Measurements from ENCODE around the gene SEPTIN12.

Gene SEPTIN12

DNA sequence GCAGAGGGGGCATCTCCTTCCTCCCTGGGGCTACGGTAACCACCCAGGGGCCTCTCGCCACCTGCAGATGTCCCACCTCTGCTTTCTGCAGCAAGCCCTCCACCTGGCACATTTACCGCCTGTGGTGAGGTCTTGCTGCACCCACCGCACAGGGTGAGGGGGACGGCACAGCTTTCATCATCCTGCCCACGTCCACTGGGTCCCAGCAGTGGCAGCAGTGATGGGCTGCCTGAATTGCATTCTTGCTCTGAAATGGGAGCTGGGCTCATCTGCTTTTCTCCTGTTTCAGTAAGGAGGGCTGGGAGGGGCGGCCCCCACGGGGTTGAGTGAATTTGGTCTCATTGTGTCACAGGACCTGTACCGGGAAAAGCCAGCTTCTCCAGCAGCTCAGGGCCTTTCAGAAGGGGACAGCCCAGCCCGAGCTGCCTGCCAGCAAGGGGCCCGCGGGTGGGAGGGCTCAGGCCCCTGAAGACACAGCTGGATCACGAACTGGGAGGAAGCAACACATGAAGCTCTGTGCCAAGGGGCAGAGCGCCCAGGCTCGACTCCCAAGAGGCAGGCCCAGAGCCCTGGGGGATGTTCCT, 41.1 kb downstream of the SEPTIN12 start:
- Histone ChIP-seq H3K27ac (ENCODE audit: low read depth, low read length, poor library complexity, severe bottlenecking) (no peak overlapping the region), H3K4me3 (ENCODE audit: low read depth, low read length, poor library complexity, severe bottlenecking) (no peak overlapping the region), H3K79me2 (ENCODE audit: insufficient read depth, low read length) (no peaks in the 10 kb centered on the region), H3F3A (ENCODE audit: insufficient read depth, low read length) (no peaks in the 10 kb centered on the region), H3K9ac (ENCODE audit: low read length) (no peak overlapping the region), H3K36me3 (ENCODE audit: insufficient read depth, low read length) (peaks cover 24% of the 10 kb centered on the region), H3K27me3 (ENCODE audit: insufficient read depth, low read length) (no peaks in the 10 kb centered on the region), H3K4me1 (ENCODE audit: insufficient read depth, low read length, severe bottlenecking) (peaks cover 19% of the 10 kb centered on the region), H3K4me2 (ENCODE audit: low read length) (no peak overlapping the region), H3K9me2 (ENCODE audit: low read depth, low read length) (no peaks in the 10 kb centered on the region), H3K9me3 (ENCODE audit: low read length) (no peaks in the 10 kb centered on the region), H2AFZ (ENCODE audit: low read length) (no peak overlapping the region), H4K20me1 (ENCODE audit: insufficient read depth, low read length) (no peaks in the 10 kb centered on the region)
- TF ChIP-seq, protein P1, sequence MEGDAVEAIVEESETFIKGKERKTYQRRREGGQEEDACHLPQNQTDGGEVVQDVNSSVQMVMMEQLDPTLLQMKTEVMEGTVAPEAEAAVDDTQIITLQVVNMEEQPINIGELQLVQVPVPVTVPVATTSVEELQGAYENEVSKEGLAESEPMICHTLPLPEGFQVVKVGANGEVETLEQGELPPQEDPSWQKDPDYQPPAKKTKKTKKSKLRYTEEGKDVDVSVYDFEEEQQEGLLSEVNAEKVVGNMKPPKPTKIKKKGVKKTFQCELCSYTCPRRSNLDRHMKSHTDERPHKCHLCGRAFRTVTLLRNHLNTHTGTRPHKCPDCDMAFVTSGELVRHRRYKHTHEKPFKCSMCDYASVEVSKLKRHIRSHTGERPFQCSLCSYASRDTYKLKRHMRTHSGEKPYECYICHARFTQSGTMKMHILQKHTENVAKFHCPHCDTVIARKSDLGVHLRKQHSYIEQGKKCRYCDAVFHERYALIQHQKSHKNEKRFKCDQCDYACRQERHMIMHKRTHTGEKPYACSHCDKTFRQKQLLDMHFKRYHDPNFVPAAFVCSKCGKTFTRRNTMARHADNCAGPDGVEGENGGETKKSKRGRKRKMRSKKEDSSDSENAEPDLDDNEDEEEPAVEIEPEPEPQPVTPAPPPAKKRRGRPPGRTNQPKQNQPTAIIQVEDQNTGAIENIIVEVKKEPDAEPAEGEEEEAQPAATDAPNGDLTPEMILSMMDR (IDR thresholded peaks at IDR 0.05; ENCODE audit: low read length), result no peak
- no peak for TF ChIP-seq EZH2 (IDR thresholded peaks at IDR 0.05; ENCODE audit: borderline replicate concordance, low read length)

DNA sequence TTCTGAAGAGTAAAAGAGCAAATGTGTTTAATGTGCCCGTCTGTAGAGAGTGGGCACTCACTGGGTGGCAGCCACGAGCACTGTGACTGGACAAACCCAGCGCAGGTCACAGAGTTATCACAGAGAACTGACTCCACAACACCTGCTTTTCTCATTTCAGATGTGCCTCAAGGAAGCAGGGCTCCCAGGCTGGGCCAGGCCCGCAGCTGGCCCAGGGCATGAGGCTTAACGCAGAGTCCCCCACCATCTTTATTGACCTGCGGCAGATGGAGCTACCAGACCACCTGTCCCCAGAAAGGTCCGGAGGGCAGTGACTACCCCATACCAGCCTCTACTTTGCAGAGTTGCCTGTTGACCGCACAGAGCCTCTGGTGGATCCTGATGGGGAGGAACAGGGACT, 41.9 kb downstream of the SEPTIN12 start:
- Histone ChIP-seq H3K4me2 (ENCODE audit: low read length) (no peak overlapping the region), H3K9ac (ENCODE audit: low read length) (no peak overlapping the region), H3K27me3 (ENCODE audit: insufficient read depth, low read length) (no peaks in the 10 kb centered on the region), H3K9me2 (ENCODE audit: low read depth, low read length) (no peaks in the 10 kb centered on the region), H3K9me3 (ENCODE audit: low read length) (no peaks in the 10 kb centered on the region), H3K4me1 (ENCODE audit: insufficient read depth, low read length, severe bottlenecking) (peaks cover 19% of the 10 kb centered on the region), H3K4me3 (ENCODE audit: low read depth, low read length, poor library complexity, severe bottlenecking) (no peak overlapping the region), H4K20me1 (ENCODE audit: insufficient read depth, low read length) (no peaks in the 10 kb centered on the region), H3F3A (ENCODE audit: insufficient read depth, low read length) (no peaks in the 10 kb centered on the region), H2AFZ (ENCODE audit: low read length) (no peak overlapping the region), H3K36me3 (ENCODE audit: insufficient read depth, low read length) (peaks cover 15% of the 10 kb centered on the region), H3K79me2 (ENCODE audit: insufficient read depth, low read length) (no peaks in the 10 kb centered on the region), H3K27ac (ENCODE audit: low read depth, low read length, poor library complexity, severe bottlenecking) (no peak overlapping the region)
- TF ChIP-seq EZH2 (IDR thresholded peaks at IDR 0.05; ENCODE audit: borderline replicate concordance, low read length), result no peak
- TF ChIP-seq, protein P1 (IDR thresholded peaks at IDR 0.05; ENCODE audit: low read length), result no peak

DNA sequence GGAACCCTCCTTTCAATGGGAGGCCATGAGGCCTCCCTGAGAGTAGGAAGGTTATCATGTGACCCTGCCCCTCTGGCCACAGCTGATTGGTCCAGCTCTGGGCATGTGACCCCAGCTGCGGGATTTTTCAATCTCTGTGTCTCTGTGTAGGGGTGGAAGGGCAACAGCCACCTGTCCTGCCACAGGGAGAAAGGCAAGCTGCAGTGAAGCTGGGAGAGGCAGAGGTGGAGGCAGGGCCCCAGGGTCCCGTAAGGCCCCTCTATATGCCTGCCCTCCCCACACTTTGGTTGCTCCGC, 42.9 kb downstream of the SEPTIN12 start:
- Histone ChIP-seq H3K9me3 (ENCODE audit: low read length) (no peaks in the 10 kb centered on the region), H3K4me1 (ENCODE audit: insufficient read depth, low read length, severe bottlenecking) (peaks cover 19% of the 10 kb centered on the region), H4K20me1 (ENCODE audit: insufficient read depth, low read length) (no peaks in the 10 kb centered on the region), H3K27ac (ENCODE audit: low read depth, low read length, poor library complexity, severe bottlenecking) (no peak overlapping the region), H3K9ac (ENCODE audit: low read length) (no peak overlapping the region), H3K4me3 (ENCODE audit: low read depth, low read length, poor library complexity, severe bottlenecking) (no peak overlapping the region), H2AFZ (ENCODE audit: low read length) (no peak overlapping the region), H3K4me2 (ENCODE audit: low read length) (no peak overlapping the region), H3K9me2 (ENCODE audit: low read depth, low read length) (no peaks in the 10 kb centered on the region), H3K36me3 (ENCODE audit: insufficient read depth, low read length) (peaks cover 10% of the 10 kb centered on the region; the same call in 1 of the 2 replicates), H3K79me2 (ENCODE audit: insufficient read depth, low read length) (no peaks in the 10 kb centered on the region), H3F3A (ENCODE audit: insufficient read depth, low read length) (no peaks in the 10 kb centered on the region), H3K27me3 (ENCODE audit: insufficient read depth, low read length) (no peaks in the 10 kb centered on the region)
- no peak for TF ChIP-seq EZH2 (IDR thresholded peaks at IDR 0.05; ENCODE audit: borderline replicate concordance, low read length)

All from OCI-LY1 (cell line).